ENCODE data around the gene GALNT13. TPM values are rescaled to one million over a fixed set of nuclear protein-coding genes. Genes with fewer than 3 reads are reported as not detected.

Gene GALNT13
- polyA plus RNA-seq, 3 donors = 1.4 to 2.0 (median 1.5) TPM

DNA sequence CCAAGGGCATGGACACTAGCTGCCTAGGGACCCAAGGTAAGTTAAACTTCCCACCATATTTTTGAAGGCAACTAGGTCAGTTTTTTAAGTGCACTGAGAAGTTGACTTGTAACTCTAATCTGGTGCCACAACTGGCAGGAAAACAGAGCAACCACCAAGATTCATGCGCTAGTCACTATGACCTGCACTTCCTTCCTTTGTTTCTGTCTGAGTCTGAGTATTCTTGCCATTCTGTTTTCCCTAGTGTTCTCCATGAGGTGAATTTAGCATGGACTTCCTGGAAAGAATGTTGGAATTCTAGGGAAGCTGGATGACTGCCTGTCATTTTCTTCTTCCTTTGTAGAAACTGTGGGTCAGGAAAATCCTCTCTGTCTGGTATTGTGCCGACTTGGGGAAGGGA is 249.0 kb downstream of the GALNT13 start:
- no peak for DNase-seq

DNA sequence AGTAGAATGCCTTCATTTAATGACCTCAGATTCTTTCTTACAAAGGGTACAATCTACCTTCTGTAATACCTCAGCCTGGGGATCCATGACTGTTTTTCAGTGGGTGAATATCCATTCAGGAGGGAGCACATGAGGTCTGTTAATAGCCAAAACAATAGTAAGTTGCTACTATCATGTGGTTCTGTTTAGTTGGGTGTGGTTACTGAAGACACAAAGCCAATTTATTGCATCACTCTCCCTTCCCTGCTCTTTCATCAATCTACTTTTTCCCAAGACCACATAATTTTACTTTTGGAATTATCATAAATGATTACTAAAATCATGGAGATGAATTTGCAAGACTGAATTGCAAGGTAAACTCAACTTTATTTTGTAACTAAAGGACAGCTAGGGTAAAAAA is 254.2 kb downstream of the GALNT13 start:
- DNase-seq = no peak

DNA sequence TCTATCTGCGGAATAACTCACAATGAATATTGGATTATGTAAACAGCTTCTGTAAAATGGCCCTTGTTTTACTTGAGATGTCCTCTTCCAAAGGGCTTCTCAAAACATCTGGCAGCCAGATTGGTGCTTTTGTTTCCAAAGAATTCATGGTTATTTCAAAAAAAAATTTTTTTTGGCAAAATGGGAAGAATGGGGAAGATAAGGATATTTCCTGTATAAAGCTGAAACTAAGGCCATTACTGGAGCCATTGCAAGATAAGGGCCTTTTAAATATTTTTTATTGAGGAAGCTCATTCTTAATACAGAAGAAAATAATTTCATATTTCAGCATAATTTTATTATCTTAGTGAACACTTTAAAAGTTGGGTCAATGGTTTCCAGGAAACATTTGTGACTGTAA is 259.1 kb downstream of the GALNT13 start:
- no peak for DNase-seq

DNA sequence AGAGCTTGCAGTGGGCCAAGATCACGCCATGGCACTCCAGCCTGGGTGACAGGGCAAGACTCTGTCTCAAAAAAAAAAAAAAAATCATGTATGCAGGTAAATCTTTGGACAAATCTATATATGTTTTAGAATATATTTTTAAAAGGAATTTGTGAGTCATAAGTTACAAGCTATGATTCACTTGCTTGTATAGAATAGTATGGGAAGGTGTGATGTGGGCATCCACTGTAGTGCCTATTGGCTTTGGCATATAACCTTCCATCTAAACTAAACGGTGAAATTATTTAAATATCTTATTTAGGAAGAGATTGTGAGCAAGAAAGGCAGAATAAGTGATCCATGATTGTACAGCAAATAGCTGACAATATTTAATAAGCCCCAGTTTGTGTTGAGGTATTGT is 261.1 kb downstream of the GALNT13 start:
- DNase-seq = no peak

DNA sequence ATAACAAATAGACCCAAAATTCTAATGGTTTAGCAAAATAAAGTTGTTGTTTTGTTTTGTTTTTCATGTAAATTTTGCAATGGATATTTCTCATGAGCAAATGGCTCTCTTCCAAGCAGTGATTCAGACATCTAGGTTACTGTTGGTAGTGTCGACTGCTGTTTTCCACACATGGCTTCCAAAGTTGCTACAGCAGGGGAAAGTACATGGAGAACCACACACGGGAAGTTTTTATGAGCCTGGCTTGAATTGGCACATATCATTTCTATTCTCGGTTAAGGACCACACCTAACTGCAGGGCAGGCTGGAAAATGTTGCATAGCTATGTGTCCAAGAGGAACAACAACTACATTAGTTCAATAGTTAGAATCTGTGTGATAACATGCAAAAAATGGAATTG is 262.1 kb downstream of the GALNT13 start:
- no peak for DNase-seq

DNA sequence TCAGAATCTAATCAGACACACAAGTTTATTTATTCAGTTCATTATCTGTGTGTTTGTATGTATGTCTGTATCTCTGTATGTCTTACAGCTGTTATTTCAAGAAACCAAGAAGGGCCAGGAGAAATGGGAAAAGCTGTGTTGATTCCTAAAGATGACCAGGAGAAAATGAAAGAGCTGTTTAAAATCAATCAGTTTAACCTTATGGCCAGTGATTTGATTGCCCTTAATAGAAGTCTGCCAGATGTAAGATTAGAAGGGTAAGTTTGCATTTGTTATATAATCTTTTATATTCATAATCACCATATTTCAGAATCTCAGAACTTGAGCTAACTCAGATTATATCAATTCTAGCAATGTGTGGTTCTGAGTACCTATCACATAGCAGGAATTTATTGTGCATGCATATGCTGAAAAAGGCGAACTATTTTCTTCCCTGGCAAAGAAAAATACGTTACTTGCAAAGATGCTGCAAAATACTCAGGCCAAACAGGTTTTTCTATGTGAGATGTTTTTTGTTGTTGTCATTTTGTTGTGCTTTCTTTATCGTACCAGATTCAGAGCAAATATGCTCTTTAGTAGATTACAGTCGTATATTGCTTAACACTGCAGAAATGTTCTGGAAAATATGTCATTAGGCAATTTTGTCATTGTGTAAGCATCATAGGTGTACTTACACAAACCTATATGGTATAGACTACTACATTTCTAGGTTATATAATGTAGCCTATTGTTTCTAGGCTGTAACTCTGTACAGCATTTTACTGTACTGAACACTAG is 268.7 kb downstream of the GALNT13 start:
- no peak for DNase-seq

DNA sequence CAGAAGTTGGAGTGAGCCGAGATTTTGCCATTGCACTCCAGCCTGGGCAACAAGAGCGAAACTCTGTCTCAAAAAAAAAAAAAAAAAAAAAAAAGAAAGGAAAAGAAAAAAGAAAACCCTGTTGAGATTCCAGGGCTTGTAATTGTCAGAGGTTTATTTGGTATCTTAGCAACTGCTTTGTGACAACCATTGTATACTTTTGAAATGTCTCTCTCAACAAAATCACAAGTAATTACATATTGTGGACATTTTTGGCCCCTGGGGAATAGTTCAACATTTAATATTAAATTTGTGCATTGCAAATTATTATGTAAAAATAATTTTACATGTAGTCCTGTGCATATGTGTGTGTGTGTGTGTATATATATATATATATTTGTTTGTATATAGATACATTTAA is 270.8 kb downstream of the GALNT13 start:
- no peak for DNase-seq

DNA sequence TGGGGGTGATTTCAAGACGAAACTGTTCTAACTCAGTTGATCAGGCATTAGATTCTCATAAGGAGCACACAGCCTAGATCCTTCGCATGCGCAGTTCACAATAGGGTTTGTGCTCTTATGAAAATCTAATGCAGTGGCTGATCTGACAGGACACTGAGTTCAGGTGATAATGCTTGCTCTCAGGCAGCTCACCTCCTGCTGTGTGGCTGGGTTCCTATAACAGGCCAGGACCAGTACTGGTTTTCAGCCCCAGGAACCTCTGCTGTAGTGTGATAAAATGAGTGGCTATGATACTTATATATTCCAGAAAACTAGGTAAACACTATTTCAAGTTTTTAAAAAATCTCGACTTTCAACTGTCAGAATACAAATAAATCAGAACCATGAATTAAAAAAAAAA is 271.4 kb downstream of the GALNT13 start:
- no peak for DNase-seq

DNA sequence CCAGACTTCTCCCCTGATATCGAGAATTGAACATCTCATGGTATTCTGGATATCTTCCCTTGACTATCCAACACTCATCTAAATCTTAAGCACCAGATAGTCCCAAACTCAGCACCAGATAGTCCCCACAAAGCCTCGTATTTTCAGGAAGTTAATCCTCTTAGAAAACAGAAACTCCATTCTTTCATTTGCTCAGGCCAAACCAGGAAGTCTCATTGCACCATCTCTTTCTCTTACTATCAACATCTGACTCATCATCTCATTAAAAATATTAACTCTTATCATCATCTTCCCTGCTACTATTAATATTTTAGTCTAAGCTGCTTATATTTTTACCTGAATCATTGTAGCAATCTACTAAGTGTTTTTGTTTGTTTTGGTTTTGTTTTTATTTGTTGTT is 286.4 kb downstream of the GALNT13 start:
- no peak for DNase-seq

DNA sequence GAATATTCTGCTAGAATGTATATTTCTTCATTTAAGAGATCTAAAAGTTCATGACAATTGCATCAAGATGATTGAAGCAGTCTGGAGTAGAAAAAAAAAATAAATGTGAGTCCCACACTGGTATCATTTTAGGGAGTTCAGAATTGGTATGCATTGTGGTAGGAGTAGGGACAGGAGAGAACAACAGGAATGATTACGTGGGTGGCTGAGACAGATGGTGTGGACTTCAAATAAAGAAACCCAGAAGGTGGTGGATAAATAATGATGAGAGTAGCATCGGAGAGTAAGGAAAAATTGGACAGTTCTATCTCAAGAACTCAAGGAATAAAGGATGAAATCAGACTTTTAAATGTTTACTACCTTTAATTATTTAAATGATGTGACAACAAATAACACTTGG is 289.6 kb downstream of the GALNT13 start:
- DNase-seq = no peak

DNA sequence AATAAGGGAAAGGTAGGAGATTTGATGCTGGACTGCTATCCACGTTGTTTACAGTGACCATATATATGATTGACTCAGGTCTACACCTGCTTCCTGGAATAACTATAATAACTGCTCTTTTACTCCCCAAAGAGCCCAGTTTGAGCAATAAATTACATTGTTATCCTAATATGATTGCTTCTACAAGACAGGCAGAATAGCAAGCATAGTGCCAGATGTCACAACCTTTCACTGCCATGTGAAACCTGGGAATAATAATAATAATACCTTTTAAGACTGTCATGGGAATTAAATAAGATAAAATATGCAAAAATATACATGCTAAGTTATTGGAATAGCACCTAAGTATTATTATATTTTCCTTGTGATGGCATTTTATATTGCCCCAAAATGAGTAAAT is 298.7 kb downstream of the GALNT13 start:
- no peak for DNase-seq

DNA sequence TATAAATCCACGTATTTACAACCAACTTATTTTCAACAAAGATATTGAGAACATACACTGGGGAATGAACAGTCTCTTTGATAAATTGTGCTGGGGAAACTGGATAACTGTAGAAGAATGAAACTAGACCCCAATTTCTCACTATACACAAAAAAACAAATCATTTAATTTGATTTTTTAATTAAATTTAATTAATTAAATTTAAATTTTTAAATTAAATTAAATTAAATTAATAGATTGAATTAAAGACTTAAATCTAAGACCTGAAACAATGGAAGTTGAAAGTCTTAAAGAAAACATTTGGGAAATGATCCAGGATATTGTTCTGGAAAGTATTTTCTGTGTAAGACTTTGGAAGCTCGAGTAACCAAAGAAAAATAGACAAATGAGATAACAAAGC is 301.4 kb downstream of the GALNT13 start:
- DNase-seq = no peak

DNA sequence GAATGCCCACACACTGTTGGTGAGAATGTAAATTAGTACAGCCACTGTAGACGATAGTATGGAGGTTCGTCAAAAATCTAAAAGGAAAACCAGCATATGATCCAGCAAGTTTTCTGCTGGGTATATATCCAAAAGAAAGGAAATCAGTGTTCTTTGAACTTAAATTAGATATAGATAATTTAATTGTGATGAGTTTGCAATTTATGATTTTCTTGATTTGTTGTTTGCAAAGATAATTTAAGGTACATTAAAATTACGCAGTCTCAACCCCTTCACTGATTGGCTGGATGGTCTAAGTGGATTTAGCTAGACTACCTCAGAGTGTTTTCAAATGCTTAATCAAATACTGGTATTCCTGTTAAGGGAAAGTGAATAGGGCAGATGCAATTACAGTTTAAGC is 302.2 kb downstream of the GALNT13 start:
- DNase-seq = no peak

DNA sequence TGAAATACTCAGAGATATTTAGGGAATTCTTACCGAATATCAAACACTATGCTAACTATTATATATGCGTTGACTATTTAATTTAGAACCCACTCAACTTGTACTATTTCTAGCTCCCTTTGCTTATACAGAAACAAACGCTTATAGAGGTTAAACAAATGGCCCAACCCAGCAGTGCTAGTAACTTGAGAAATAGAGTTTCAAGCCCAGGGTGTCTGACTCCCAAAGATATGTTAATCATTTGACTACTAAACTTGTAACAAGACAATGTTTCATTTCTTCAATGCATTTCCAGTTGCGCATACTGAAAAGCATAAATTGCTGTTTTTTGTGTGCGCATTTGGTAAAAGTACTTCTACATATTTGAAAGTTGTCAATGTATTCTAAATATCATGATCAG is 310.3 kb downstream of the GALNT13 start:
- DNase-seq = no peak

DNA sequence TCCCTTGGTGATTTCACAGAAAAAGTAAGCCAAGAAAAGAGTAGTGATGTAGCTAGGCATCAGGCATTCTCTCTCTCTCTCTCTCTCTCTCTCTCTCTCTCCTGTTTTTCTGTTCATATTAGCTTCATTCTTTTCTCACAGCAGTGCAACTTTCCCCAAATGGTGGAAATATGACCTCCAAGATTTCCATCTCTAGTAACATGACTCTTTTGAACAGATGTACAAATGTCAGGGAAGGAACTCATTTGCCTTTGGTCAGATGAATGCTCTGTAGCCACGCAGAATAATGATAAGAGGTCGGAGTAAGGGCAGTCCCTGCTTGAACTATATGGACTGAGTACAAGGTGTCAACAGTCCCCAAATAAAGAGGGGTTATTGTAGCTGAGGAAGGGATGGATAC is 316.2 kb downstream of the GALNT13 start:
- no peak for DNase-seq

DNA sequence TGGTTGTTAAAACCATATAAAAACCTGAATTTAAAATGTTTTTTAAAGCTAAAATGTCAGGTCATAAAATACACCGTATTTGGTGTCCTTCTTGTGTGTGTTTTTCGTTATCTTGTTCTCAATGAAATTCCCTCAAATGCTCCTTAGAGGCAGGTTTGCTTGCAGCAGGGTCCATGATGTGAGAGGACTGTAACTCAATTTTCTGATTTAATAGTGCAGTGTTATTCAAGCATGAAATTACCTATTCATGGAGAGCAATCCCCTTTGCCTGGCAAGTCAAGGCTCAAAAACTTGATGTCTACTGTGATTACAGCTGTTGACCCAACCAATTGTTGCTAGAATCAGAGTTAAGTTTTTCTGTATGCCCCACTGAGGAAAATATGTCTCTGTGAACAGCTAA is 318.2 kb downstream of the GALNT13 start:
- peak; percentile 7 for DNase-seq

DNA sequence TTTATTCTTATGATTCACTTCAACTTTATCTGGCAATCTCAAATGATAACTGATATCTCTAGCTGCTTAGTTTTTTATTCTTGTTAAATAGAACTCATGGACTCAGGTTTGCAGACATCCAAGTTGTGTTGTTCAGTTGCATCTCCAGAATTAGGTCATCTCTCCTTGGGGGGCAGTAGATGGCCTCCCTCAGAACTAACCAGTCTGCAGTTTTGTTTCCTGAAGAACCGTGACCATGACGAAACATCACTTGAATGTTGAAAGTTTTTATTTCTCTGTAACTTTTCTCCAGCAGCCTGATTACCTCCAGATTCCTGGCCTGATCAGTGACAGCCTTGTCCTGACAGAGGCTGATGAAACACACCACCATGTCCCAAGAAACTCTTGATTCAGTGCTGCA is 321.5 kb downstream of the GALNT13 start:
- DNase-seq = no peak

DNA sequence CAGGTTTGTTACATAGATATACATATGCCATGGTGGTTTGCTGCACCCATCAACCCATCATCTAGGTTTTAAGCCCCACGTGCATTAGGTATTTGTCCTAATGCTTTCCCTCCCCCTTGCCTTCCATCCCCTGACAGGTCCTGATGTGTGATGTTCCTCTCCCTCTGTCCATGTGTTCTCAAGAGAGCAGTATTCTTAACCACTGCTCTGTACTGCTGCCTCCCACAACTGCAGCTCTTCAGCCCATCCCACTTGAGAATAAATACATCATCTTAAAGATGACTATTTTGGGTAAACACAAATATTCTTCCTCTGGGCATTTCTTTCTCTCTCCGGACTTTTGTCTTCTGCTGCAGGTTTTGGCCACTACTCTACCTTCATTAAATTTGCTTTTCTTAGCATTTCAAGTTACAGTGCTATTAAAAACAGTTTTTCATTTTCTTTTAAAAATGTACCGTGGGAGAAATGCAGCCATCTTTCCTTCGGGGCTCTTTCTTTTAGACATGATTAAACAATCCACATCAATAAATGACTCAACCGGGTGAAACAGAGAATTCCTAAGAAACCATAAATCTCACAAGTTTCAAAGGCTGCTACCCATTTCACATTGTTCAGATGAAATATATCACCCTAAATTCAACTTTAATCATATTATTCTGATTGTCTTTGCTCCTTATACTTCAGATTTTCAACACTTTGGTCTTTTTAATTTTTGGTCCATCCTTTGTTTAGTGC is 323.4 kb downstream of the GALNT13 start:
- DNase-seq = no peak

DNA sequence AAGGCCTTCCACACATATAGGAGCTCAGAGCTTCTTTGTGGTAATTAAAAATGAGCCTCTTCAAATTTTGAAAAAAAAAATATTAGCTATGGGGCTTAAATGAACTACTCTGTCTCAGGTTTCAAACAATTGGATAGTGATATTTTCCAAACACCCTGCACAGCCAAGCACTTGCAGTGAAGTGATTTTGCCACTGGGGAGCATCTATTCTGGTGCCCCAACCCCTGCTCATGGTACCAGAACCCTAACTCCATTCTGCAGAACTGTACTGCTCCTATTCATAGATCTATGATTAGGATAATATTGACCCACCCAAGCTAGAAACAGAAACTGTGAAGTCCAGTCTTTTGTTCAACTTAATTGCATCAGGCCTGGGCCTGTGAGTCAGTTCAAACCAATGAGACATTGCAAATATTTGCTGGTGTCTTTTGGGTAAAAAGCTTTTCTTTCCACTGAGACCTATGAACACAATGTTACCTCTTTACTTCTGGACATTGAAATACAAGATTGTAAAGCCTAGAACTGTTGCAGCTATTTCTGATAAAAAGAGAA is 324.0 kb downstream of the GALNT13 start:
- no peak for DNase-seq

DNA sequence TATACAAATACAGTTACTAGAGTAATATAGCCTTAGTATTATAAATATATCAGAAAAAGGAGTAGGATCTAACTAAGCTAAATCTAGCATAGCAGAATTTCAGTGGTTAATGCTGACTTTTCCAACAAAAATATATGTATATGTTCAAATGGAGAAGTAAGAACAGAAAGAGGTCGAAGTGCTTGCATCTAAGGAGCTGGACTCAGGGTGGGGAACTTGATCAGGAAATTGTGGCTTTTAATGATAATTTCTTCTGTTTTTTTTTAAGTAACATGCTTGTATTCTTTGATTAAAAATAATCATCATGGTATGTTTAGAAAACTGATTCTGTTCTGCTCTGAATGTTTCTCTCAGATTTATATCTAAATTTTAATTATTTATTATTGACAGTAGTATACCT is 327.1 kb downstream of the GALNT13 start:
- no peak for DNase-seq

DNA sequence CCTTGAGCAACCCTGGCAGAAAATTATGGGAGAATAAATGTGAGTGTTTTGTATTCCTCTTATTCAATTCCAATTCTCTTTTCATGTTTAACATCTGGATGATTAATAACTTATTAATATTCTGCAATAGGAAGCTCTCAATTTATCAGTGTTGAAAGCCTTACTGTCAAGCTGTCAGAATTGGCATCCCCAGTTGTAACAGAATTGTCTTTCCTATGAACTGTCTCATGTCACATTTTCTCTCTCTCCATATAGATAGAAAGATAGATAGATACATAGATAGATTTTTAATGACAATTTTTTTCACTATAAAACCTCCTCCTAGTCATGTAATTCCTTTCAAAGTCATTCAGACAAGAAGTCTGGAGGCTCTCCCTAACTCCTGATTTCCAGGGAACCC is 331.5 kb downstream of the GALNT13 start:
- no peak for DNase-seq

DNA sequence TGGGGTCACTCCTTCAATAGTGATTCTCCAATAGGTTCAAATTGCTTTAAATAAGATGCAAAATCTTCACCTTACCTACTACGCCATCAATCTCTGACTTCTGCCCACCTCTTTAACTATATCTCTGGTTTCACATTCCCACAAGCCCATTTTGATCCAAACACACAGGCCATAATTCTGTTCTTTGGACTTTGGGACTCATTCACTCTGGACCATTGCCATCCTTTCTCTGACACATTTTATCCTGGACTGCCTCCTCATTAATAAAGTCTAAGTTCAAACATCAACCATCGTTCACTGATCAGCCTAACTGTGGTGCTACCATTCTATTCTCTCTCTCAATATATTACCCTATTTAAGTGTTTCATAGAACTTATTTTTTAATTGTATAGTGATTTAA is 332.2 kb downstream of the GALNT13 start:
- DNase-seq = no peak

DNA sequence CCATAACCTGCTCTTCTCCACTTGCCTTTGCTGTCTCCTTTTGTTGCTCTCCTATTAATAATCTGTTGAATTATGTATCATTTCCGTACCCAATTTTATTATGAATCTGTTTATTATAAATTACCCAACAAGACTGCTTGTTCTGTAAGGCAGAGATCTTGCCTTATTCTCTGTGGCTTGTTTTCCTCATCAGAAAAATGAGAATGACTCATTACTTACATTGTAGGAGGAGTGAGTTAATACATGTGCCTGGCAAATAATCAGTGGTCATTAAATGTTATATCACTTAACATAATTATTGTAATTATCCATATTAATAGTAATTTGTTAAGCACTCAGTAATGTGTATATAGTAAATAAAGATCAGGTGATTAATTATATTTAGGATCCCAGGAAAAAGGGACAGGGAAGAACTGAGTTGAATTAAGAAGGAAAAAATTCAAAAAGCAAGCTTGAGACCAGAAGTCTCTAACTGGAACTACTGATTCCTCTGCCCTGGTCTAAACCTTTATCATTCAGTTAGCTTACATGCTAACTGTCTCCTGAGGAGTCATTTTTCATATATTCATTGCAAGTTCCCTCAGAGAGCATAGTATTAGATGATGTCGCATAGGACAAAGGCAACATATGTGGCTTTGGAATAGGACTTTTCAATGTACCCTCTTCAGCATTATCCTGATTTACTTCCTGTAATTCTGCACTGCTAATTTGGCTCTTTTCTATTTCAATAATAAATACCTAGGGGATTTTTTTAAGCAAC is 335.7 kb downstream of the GALNT13 start:
- no peak for DNase-seq

All from renal pelvis (tissue), 4 donors.